GM19025 (cell line): Measurements from ENCODE around the gene FIZ1.
A peak's percentile ranks its signal among the peaks of the same experiment; 100 is the strongest.
"Not testable (repeated sequence)": the region's sequence is repeated elsewhere in the genome, so short reads cannot be mapped to it uniquely, and the experiment has no call there.

Experiments
- ATAC-seq: cut with Tn5 transposase; IDR thresholded peaks from one replicate; pipeline ENCODE4 v1.9.1; 2021; ENCODE audit warnings: mild to moderate bottlenecking, low read depth, moderate library complexity; ENCODE audit not compliant: unreplicated experiment

FIZ1 gene

GRCh38 chr19:55598034-55598433 is 1.3 kb downstream of the FIZ1 start:
- ATAC-seq = no peak

DNA sequence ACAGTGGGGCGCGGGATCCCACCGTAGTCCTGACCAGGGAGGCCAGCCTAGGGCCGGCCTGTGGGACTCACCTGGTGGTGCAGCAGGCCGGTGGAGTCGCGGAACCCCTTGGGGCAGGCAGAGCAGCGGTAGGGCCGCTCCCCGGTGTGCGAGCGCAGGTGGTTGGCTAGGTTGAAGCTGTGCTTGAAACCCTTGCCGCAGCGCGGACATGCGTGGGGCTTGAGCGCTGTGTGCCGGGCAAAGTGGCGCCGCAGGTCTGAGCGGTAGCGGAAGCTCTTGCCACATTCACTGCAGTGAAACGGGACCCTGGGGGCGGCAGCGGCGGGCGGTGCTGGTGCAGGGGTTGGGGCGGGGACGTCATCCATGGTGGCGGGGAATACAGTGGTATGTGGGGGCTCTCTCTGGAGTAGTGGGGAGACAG is 1.8 kb downstream of the FIZ1 start:
- ATAC-seq = no peak

DNA sequence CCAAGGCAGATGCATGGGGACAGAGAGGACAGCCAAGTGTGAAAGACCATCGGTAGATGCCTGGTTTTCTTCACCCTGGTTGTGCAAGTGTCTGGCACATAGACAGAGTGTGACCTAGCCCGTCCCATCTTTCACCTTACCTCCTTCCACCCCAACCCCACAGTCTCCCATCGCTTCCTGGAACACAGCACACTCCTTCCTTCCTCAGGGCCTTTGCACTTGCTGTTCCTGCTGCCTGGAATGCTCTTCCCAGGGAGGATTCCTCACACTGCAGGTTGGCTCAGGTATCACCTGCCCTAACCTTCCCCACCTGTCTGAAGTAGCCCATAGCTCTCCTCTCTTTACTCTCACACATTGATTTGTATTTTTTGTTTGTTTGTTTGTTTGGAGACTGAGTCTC is 3.0 kb downstream of the FIZ1 start:
- ATAC-seq = no peak

DNA sequence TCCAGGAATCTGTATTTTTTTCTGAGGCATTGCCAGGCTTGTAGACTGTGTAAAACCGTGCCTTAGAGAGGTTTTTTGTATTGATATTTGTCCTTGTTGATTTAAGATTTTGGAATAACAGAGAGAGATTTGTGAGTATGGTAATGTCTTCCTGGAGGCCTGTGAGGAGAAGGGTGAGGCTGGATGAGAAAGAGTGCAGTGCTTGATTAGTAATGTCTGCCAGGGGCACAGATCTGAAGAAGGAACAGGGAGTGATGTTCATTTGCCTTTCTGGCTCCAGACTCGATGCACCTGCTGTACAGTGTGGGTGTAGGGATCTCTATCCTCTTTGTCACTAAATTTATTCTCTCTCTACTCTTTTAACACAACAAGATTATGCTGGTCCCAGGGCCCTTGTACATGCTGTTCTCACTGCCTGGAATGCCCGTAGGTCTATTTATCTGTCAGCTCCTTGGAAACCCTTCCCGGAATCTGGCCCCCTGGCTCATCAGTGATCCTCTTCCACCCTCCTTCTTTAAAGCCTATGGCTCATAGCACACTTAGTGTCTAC is 4.2 kb downstream of the FIZ1 start:
- ATAC-seq = no peak

DNA sequence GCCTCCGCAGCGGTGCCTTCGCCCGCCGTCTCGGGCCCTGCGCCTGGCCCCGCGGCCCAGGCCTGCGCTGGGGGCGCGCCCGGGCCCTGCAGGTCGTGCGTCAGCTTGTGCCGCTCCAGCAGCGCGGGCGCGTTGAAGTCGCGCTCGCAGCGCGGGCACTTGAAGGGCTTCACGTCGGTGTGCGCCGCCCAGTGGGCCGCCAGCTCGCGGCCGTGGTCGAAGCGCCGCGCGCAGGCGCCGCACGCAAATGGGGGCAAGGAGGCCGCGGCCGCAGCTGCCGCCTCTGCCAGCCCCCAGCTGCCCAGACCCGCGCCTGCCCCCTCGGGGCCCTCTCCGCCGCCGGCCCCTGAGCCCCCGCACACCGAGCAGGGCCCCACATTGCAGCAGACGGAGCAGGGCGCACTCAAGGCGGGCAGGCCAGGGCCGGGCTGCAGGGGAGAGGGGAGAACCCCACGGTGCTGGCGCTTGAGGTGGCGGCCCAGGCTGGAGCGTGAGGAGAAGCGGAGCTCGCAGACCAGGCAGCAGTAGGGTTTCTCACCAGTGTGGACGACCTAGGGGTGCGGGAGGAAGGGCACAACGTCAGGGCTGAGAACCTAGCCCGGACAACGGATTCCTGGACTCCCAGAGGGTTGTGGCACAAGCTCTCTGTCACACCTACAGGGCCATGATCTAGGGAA is 6.1 kb downstream of the FIZ1 start:
- ATAC-seq = no peak

GRCh38 chr19:55592391-55593090 is 6.8 kb downstream of the FIZ1 start:
- ATAC-seq = no peak

- ATAC-seq = no peak
Observed at GRCh38 chr19:55591555-55591954, 7.8 kb downstream of the FIZ1 start.

DNA sequence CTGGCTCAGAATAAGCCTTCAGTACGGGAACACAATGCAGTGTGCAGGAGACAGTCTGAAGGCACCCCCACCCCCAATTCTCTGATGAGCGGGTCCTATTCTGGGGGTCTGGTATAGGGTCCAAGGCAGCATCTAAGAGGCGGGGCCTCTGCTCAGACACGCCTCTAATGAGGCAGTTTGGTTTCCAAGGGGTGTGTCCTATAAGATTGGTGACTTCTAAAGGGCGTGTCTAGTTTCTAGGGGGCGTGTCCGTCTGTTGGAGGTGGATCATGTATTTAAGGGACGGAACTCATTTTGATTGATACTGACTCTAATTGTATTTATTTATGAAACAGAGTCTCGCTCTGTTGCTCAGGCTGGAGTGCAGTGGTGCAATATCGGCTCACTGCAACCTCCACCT is 8.7 kb downstream of the FIZ1 start:
- ATAC-seq = no peak

- ATAC-seq = no peak
Observed at GRCh38 chr19:55590109-55590508, 9.2 kb downstream of the FIZ1 start.

DNA sequence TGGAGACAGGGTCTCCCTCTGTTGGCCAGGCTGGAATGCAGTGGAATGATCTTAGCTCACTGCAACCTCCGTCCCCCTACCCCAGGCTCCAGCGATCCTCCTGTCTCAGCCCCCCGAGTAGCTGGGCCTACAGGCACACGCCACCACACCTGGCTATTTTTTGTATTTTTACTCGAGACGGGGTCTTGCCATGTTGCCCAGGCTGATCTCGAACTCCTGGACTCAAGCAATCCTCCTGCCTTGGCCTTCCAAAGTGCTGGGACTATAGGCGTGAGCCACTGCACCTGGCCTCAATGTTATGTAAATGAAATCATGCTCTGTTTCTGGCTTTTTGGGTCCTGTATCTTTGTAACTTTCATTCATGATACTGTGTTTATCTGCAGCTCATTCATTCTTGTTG is 10.6 kb downstream of the FIZ1 start:
- no peak for ATAC-seq

DNA sequence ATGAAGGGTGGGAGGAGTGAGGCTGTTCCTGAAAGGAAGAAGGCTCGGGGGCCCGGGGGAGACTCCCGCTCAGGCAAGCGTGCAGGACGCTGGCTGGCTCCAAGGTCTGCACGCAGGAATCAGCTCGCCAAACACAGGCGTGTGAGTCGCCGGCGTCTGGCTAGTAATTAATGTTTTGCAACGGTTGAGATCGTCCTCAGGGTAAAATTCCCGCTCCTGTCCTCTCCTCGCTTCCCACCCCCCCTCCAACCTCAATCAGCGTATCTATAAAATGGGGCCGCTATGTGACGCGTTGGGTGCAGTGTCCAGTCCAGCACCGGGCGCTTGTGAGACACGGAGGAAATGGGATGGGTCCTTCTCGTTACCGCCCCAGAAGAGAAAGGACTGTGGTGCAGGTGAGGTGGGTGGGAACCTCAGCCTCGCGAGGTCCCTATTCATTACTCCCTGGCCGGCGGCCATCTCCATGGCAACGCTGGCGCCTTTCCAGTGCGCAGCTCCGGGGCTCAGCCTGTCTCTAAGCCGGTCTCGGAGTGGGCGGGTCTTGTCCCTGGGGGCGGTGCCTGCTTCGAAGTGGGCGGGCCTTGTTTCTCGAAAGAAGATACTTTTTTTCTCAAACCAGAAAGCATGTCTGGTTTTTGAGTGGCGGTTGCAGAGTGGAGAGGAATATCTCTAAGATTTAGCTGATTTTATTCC is 12.2 kb downstream of the FIZ1 start:
- ATAC-seq = peak; percentile 82

DNA sequence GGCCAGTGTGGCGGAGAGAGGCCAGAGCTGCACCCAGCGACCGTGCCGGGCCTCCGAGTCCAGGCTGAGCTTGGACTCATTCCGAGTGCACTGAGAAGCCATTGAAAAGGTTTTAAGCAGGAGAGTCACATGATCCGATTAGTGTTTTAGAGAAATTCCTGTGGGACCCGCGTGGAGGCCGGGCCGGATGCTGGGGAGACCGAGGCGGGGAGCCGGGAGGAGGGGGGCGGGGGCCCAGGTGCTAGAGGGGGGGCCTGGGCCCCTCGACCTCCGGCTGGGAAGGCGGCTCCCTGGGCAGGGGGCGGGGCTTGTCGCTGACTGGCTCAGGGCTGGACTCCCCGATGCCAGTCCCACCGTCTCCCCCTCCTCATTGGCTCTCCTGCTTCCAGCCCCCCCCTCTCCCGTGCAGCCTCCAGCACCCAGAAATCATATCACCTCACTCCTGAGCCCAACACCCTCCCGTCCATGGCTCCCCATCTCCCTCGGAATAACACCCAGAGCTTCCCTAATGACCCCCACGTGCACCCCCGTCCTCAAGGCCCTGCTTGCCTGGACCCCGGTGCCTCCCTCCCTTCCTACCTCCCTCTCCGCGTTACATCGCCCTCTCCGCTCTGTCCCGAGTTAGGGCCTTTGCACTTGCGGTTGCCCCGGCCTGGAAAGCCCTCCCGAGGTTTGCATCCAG is 13.5 kb downstream of the FIZ1 start:
- no peak for ATAC-seq

DNA sequence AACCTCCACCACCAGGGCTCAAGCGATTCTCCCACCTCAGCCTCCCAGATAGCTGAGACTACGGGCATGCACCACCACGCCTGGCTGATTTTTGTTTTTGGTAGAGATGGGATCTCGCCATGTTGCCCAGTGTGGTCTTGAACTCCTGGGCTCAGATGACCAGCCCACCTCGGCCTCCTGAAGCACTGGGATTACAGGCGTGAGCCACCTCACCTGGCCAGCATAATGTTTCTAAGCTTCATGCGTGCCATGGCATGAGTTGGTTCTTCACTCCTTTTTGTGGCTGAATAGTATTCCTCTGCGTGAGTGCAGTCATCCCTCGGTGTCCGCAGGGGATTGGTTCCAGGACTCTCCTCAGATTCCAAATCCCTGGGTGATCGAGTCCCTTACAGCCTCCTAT is 14.4 kb downstream of the FIZ1 start:
- no peak for ATAC-seq

DNA sequence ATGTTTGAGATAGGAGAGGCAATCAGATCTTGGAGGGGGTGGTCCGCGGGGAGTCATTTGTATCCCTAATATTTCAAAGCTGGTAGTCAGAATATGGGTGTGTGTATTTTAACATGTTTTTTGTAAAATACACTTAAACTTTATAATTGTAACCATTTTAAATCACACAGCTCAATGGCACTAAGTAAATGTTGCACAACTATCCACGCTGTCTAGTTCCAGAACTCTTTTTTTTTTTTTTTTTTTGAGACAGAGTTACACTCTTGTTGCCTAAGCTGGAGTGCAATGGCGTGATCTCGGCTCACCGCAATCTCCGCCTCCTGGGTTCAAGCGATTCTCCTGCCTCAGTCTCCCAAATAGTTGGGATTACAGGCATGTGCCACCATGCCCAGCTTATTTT is 15.4 kb downstream of the FIZ1 start:
- ATAC-seq = not testable (repeated sequence)

GRCh38 chr19:55582284-55582683 is 17.0 kb downstream of the FIZ1 start:
- ATAC-seq = not testable (repeated sequence)

GRCh38 chr19:55581823-55582223 is 17.5 kb downstream of the FIZ1 start:
- no peak for ATAC-seq

- ATAC-seq = no peak
Observed at GRCh38 chr19:55581145-55581822, 18.0 kb downstream of the FIZ1 start.

GRCh38 chr19:55580628-55581144 is 18.6 kb downstream of the FIZ1 start, which contains the start of gene ZNF579:
ZNF579 (minus strand) TSS chr19:55580848; CDS start chr19:55579639, 1,209 bp downstream.
- ATAC-seq = no peak

DNA sequence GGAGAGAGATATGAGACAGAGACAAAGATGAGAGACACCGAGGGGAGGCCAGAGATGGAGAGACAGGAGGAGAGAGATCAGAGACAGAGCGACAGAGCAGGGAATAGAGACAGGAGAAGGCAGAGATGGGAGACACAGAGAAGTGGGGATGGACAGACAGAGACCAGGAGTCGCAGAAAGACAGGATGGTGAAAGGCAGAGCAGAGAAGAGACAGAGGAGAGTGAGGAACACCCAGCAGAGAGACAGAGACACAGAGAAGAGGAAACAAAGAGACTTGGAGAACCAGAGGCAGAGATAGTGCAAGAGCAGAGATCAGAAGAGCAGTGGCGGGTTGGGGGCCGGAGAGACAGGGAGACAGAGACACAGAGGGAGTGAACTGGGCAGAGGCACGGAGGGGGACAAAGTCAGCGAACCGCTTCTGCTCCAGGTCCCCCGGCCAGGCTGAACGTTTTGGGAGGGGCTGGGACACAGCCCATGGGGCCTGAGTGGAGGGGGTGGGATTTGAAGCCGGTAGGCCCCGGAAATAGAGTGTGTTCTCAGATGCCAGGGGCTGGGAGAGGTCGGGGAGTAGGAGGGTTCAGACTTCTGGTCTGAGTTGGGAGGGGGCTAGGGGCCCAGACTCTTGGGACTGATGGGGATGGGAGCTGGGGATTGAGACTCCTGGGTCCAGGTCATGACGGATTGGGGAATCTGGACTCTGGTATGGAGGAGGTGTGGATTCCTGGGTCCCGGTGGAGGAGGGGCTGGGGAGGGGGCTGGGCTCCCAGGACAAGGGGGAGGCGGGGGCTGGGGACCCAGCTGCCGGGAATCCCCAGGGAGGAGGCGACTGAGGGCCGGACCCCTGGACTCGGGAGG is 19.3 kb downstream of the FIZ1 start:
- ATAC-seq = no peak
